ENCODE measurements around the gene BMPR1B.

GRCh38 chr4:94979621-94980020 lies 221.9 kb downstream of the BMPR1B start:
- TF ChIP-seq, protein P1, sequence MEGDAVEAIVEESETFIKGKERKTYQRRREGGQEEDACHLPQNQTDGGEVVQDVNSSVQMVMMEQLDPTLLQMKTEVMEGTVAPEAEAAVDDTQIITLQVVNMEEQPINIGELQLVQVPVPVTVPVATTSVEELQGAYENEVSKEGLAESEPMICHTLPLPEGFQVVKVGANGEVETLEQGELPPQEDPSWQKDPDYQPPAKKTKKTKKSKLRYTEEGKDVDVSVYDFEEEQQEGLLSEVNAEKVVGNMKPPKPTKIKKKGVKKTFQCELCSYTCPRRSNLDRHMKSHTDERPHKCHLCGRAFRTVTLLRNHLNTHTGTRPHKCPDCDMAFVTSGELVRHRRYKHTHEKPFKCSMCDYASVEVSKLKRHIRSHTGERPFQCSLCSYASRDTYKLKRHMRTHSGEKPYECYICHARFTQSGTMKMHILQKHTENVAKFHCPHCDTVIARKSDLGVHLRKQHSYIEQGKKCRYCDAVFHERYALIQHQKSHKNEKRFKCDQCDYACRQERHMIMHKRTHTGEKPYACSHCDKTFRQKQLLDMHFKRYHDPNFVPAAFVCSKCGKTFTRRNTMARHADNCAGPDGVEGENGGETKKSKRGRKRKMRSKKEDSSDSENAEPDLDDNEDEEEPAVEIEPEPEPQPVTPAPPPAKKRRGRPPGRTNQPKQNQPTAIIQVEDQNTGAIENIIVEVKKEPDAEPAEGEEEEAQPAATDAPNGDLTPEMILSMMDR (IDR thresholded peaks at IDR 0.05) = no peak
- no peak for TF ChIP-seq JUN (IDR thresholded peaks at IDR 0.05)
- TF ChIP-seq RFX5 (IDR thresholded peaks at IDR 0.05) = no peak
- TF ChIP-seq RAD21 (conservative IDR thresholded peaks at IDR 0.05 in 1 of 2, IDR thresholded peaks at IDR 0.05 in 1 of 2) = no peak
- no peak for TF ChIP-seq REST (IDR thresholded peaks at IDR 0.05)
- TF ChIP-seq CBX8 (IDR thresholded peaks at IDR 0.05) = no peak
- TF ChIP-seq, protein P2, sequence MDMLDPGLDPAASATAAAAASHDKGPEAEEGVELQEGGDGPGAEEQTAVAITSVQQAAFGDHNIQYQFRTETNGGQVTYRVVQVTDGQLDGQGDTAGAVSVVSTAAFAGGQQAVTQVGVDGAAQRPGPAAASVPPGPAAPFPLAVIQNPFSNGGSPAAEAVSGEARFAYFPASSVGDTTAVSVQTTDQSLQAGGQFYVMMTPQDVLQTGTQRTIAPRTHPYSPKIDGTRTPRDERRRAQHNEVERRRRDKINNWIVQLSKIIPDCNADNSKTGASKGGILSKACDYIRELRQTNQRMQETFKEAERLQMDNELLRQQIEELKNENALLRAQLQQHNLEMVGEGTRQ (IDR thresholded peaks at IDR 0.05) = no peak
- no peak for TF ChIP-seq POLR2A (IDR thresholded peaks at IDR 0.05; ENCODE audit: low read length)
- TF ChIP-seq CEBPB (IDR thresholded peaks at IDR 0.05) = no peak
- no peak for TF ChIP-seq ELK1 (IDR thresholded peaks at IDR 0.05; ENCODE audit: low read depth, low read length)
